Endothelial cell of umbilical vein (primary cell): Measurements from ENCODE around the gene GSN.

Source experiments
- EZH2 ChIP-seq: IDR thresholded peaks from 2 replicates; pipeline ENCODE4 v1.6.1; 2012; ENCODE audit warnings: borderline replicate concordance, low read depth, mild to moderate bottlenecking, moderate library complexity, low read length, inconsistent platforms; ENCODE audit not compliant: severe bottlenecking
- JUN ChIP-seq: IDR thresholded peaks from 2 replicates; pipeline ENCODE4 v1.6.1; 2011; ENCODE audit warnings: borderline replicate concordance, low read depth; ENCODE audit not compliant: insufficient read length, insufficient read depth
- POLR2A ChIP-seq: IDR thresholded peaks from 2 replicates; pipeline ENCODE4 v1.6.1; 2012; ENCODE audit warnings: low read depth, mild to moderate bottlenecking, control low read depth, low read length
- POLR2AphosphoS5 ChIP-seq: IDR thresholded peaks from 2 replicates; pipeline ENCODE4 v1.6.1; 2012; ENCODE audit warnings: low read depth, mild to moderate bottlenecking, control low read depth, low read length, moderate library complexity; ENCODE audit not compliant: insufficient read depth
- TF ChIP-seq, protein P1 (sequence below), 2 donors: IDR thresholded peaks; 1 replicate in 1 of 2; 2 replicates in 1 of 2; pipeline ENCODE4 v1.5.1; 2011; ENCODE audit warnings: low read length in 2 of 2, mild to moderate bottlenecking in 2 of 2, moderate library complexity in 2 of 2, control low read depth in 1 of 2, inconsistent platforms in 1 of 2, low read depth in 1 of 2; ENCODE audit not compliant: insufficient read depth in 1 of 2; ENCODE audit errors: extremely low read depth in 1 of 2
- TF ChIP-seq, protein P2 (sequence below): IDR thresholded peaks from 2 replicates; pipeline ENCODE4 v1.6.1; 2011; ENCODE audit not compliant: insufficient read depth, insufficient read length

DNA sequence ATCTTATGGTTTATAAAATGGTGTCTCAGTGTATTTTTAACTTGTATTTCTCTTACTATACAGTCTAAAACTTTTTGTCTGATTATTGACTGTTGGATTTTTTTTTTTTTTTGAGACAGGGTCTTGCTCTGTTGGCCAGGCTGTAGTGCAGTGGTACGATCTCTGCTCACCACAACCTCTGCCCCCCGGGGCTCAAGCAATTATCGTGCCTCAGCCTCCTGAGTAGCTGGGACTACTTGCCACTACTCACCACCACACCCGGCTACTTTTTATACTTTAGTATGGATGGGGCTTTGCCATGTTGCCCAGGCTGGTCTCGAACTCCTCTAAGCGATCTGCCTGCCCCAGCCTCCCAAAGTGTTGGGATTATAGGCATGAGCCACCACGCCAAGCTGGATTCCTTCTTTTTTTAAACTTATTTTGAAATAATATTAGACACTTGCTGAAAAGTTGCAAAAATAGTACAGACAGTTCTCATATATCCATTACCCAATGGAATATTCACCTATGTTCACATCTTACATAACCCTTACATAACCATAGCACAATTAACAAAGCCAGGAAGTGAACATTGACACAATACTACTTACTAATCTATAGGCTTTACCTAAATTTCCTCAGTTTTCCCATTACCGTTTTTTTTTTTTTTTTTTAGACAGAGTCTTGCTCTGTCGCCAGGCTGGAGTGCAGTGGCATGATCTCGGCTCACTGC, 54.9 kb downstream of the GSN start:
- TF ChIP-seq, protein P1, sequence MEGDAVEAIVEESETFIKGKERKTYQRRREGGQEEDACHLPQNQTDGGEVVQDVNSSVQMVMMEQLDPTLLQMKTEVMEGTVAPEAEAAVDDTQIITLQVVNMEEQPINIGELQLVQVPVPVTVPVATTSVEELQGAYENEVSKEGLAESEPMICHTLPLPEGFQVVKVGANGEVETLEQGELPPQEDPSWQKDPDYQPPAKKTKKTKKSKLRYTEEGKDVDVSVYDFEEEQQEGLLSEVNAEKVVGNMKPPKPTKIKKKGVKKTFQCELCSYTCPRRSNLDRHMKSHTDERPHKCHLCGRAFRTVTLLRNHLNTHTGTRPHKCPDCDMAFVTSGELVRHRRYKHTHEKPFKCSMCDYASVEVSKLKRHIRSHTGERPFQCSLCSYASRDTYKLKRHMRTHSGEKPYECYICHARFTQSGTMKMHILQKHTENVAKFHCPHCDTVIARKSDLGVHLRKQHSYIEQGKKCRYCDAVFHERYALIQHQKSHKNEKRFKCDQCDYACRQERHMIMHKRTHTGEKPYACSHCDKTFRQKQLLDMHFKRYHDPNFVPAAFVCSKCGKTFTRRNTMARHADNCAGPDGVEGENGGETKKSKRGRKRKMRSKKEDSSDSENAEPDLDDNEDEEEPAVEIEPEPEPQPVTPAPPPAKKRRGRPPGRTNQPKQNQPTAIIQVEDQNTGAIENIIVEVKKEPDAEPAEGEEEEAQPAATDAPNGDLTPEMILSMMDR (IDR thresholded peaks at IDR 0.05; ENCODE audit: extremely low read depth in 1 of 2, insufficient read depth in 1 of 2, low read depth in 1 of 2, low read length in 2 of 2) = no peak
- TF ChIP-seq POLR2A (no peak), EZH2 (no peak), JUN (no peak), POLR2AphosphoS5 (no peak)
- TF ChIP-seq, protein P2, sequence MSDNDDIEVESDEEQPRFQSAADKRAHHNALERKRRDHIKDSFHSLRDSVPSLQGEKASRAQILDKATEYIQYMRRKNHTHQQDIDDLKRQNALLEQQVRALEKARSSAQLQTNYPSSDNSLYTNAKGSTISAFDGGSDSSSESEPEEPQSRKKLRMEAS = no peak
